ENCODE measurements around the gene ATOH8. TPM values are rescaled to one million over a fixed set of nuclear protein-coding genes. Genes with fewer than 3 reads are reported as not detected.
A peak's percentile ranks its signal among the peaks of the same experiment; 100 is the strongest.

The ATOH8 gene
- total RNA-seq, 2 experiments from 2014 or later: not detected

GRCh38 chr2:85795331-85796045 is 41.7 kb downstream of the ATOH8 start:
- peaks cover 0 to 8% of the 10 kb centered on the region in 2 experiments for H3K27me3 ChIP-seq (ENCODE audit: control insufficient read depth in 1 of 2, insufficient read depth in 2 of 2, low read length in 2 of 2)
- Mint-ChIP-seq H3K36me3 (ENCODE audit: low read depth) (no peaks in the 10 kb centered on the region), H3K27ac (no peak overlapping the region), H3K4me1 (ENCODE audit: low read depth) (no peaks in the 10 kb centered on the region), H3K27me3 (peaks cover 30% of the 10 kb centered on the region), H3K4me3 (no peak overlapping the region), H3K9me3 (no peaks in the 10 kb centered on the region)
- H3K27ac ChIP-seq (ENCODE audit: low read depth in 1 of 2, low read length in 2 of 2): no peak overlapping the region
- no peaks in the 10 kb centered on the region for H3K36me3 ChIP-seq (ENCODE audit: insufficient read depth, low read length)
- no peaks in the 10 kb centered on the region for H3K4me1 ChIP-seq (ENCODE audit: insufficient read depth, low read length)
- POLR2A ChIA-PET: no interaction called here
- no peak overlapping the region for H3K4me3 ChIP-seq (ENCODE audit: low read length)
- ATAC-seq (ENCODE audit: poor library complexity): no peak
- TF ChIP-seq CTCF (IDR thresholded peaks at IDR 0.05): no peak
- H3K9me3 ChIP-seq (ENCODE audit: control insufficient read depth in 1 of 2, insufficient read depth in 1 of 2, low read length in 2 of 2): no peaks in the 10 kb centered on the region
- CTCF ChIA-PET: no interaction called here
- no peak for DNase-seq
- intact Hi-C loops (cut with DNase I, micrococcal nuclease): no loop called here

- Mint-ChIP-seq H3K4me1 (ENCODE audit: low read depth) (no peaks in the 10 kb centered on the region), H3K27me3 (peaks cover 30% of the 10 kb centered on the region), H3K36me3 (ENCODE audit: low read depth) (no peaks in the 10 kb centered on the region), H3K9me3 (no peaks in the 10 kb centered on the region), H3K4me3 (no peak overlapping the region), H3K27ac (no peak overlapping the region)
- Histone ChIP-seq H3K27me3 (ENCODE audit: control insufficient read depth in 1 of 2, insufficient read depth in 2 of 2, low read length in 2 of 2) (peaks cover 0 to 8% of the 10 kb centered on the region in 2 experiments), H3K9me3 (ENCODE audit: control insufficient read depth in 1 of 2, insufficient read depth in 1 of 2, low read length in 2 of 2) (no peaks in the 10 kb centered on the region), H3K4me1 (ENCODE audit: insufficient read depth, low read length) (no peaks in the 10 kb centered on the region), H3K4me3 (ENCODE audit: low read length) (no peak overlapping the region), H3K36me3 (ENCODE audit: insufficient read depth, low read length) (no peaks in the 10 kb centered on the region), H3K27ac (ENCODE audit: low read depth in 1 of 2, low read length in 2 of 2) (no peak overlapping the region)
- POLR2A ChIA-PET: no interaction called here
- ATAC-seq (ENCODE audit: poor library complexity) (no peak), DNase-seq (no peak)
- no peak for TF ChIP-seq CTCF (IDR thresholded peaks at IDR 0.05)
- CTCF ChIA-PET: no interaction called here
- intact Hi-C loops (cut with DNase I, micrococcal nuclease): no loop called here
Measured at GRCh38 chr2:85796046-85796340, 42.2 kb downstream of the ATOH8 start.

GRCh38 chr2:85796341-85797262 is 42.8 kb downstream of the ATOH8 start:
- Mint-ChIP-seq H3K36me3 (ENCODE audit: low read depth) (no peaks in the 10 kb centered on the region), H3K9me3 (no peaks in the 10 kb centered on the region), H3K27me3 (peaks cover 30% of the 10 kb centered on the region), H3K4me3 (no peak overlapping the region), H3K27ac (no peak overlapping the region), H3K4me1 (ENCODE audit: low read depth) (no peaks in the 10 kb centered on the region)
- no peaks in the 10 kb centered on the region for H3K36me3 ChIP-seq (ENCODE audit: insufficient read depth, low read length)
- DNase-seq (peak in 1 of 14 experiments; percentile 16), ATAC-seq (ENCODE audit: poor library complexity) (no peak)
- no peak overlapping the region for H3K4me3 ChIP-seq (ENCODE audit: low read length)
- no peaks in the 10 kb centered on the region for H3K4me1 ChIP-seq (ENCODE audit: insufficient read depth, low read length)
- no peak for TF ChIP-seq CTCF (IDR thresholded peaks at IDR 0.05)
- ChIA-PET CTCF (no interaction called here), POLR2A (no interaction called here)
- intact Hi-C loops (cut with DNase I, micrococcal nuclease): no loop called here
- peaks cover 0 to 8% of the 10 kb centered on the region in 2 experiments for H3K27me3 ChIP-seq (ENCODE audit: control insufficient read depth in 1 of 2, insufficient read depth in 2 of 2, low read length in 2 of 2)
- no peaks in the 10 kb centered on the region for H3K9me3 ChIP-seq (ENCODE audit: control insufficient read depth in 1 of 2, insufficient read depth in 1 of 2, low read length in 2 of 2)
- H3K27ac ChIP-seq (ENCODE audit: low read depth in 1 of 2, low read length in 2 of 2): no peak overlapping the region
